H9 (cell line): ENCODE data around the gene AQP10. TPM values are rescaled to one million over a fixed set of nuclear protein-coding genes. Genes with fewer than 3 reads are reported as not detected.

Source experiments
- DNase-seq: peaks from one replicate; pipeline ENCODE4 v3.0.0-alpha.2; 2017
- H2AFZ ChIP-seq: one replicate; pipeline ENCODE4 v1.6.1; 2013; ENCODE audit warnings: mild to moderate bottlenecking, low read length, control low read depth, moderate library complexity
- H2AK5ac ChIP-seq: 2 replicates; pipeline ENCODE4 v1.6.1; 2013; ENCODE audit warnings: low read length, control low read depth, mixed read lengths; ENCODE audit not compliant: insufficient read length
- H2BK120ac ChIP-seq: one replicate; pipeline ENCODE4 v1.6.1; 2013; ENCODE audit warnings: low read depth, mild to moderate bottlenecking, low read length, control low read depth, inconsistent platforms; ENCODE audit not compliant: poor library complexity, severe bottlenecking
- H2BK12ac ChIP-seq: 2 replicates; pipeline ENCODE4 v1.6.1; 2013; ENCODE audit warnings: low read length, control low read depth, mixed read lengths, low read depth; ENCODE audit not compliant: insufficient read length
- H2BK15ac ChIP-seq: 2 replicates; pipeline ENCODE4 v1.6.1; 2013; ENCODE audit warnings: low read depth, low read length, control low read depth
- H2BK20ac ChIP-seq: one replicate; pipeline ENCODE4 v1.6.1; 2013; ENCODE audit warnings: low read depth, mild to moderate bottlenecking, low read length, control low read depth, inconsistent platforms; ENCODE audit not compliant: poor library complexity, severe bottlenecking
- H2BK5ac ChIP-seq: 2 replicates; pipeline ENCODE4 v1.6.1; 2013; ENCODE audit warnings: low read length, control low read depth, mixed read lengths; ENCODE audit not compliant: insufficient read length
- H3K14ac ChIP-seq: 2 replicates; pipeline ENCODE4 v1.6.1; 2013; ENCODE audit warnings: low read length, control low read depth; ENCODE audit not compliant: insufficient read depth
- H3K18ac ChIP-seq: 2 replicates; pipeline ENCODE4 v1.6.1; 2013; ENCODE audit warnings: low read depth, mild to moderate bottlenecking, mixed read lengths, low read length, control low read depth; ENCODE audit not compliant: insufficient read length
- H3K23ac ChIP-seq: 2 replicates; pipeline ENCODE4 v1.6.1; 2013; ENCODE audit warnings: low read length, control low read depth, mixed read lengths, low read depth; ENCODE audit not compliant: insufficient read length
- H3K23me2 ChIP-seq: 2 replicates; pipeline ENCODE4 v1.6.1; 2013; ENCODE audit warnings: low read depth, mild to moderate bottlenecking, mixed read lengths, low read length, control low read depth; ENCODE audit not compliant: insufficient read length, poor library complexity, severe bottlenecking
- H3K27ac ChIP-seq: 2 replicates; pipeline ENCODE4 v1.5.1; 2013; ENCODE audit warnings: low read length, control low read depth, mixed read lengths, low read depth; ENCODE audit not compliant: insufficient read length
- H3K27me3 ChIP-seq: 2 replicates; pipeline ENCODE4 v1.6.1; 2013; ENCODE audit warnings: low read length, control low read depth, inconsistent platforms; ENCODE audit not compliant: insufficient read depth
- H3K4ac ChIP-seq: 2 replicates; pipeline ENCODE4 v1.6.1; 2013; ENCODE audit warnings: low read depth, mild to moderate bottlenecking, control low read depth, inconsistent platforms, low read length, moderate library complexity
- H3K4me1 ChIP-seq: 2 replicates; pipeline ENCODE4 v1.6.1; 2013; ENCODE audit warnings: low read length, control low read depth, inconsistent platforms; ENCODE audit not compliant: insufficient read depth
- H3K4me2 ChIP-seq: 2 replicates; pipeline ENCODE4 v1.6.1; 2013; ENCODE audit warnings: low read length, control low read depth, mixed read lengths; ENCODE audit not compliant: insufficient read length, insufficient read depth
- H3K56ac ChIP-seq: 2 replicates; pipeline ENCODE4 v1.6.1; 2013; ENCODE audit warnings: low read depth, mild to moderate bottlenecking, mixed read lengths, low read length, control low read depth; ENCODE audit not compliant: insufficient read length
- H3K79me1 ChIP-seq: 2 replicates; pipeline ENCODE4 v1.6.1; 2013; ENCODE audit warnings: low read depth, mild to moderate bottlenecking, moderate library complexity, low read length, control low read depth, inconsistent platforms; ENCODE audit not compliant: insufficient read depth, poor library complexity, severe bottlenecking
- H3K79me2 ChIP-seq: 2 replicates; pipeline ENCODE4 v1.6.1; 2013; ENCODE audit warnings: low read length, control low read depth, inconsistent platforms; ENCODE audit not compliant: insufficient read depth
- H3K9ac ChIP-seq: 2 replicates; pipeline ENCODE4 v1.6.1; 2013; ENCODE audit warnings: low read length, control low read depth, mixed read lengths; ENCODE audit not compliant: insufficient read length; ENCODE audit errors: extremely low read depth
- H3K9me3 ChIP-seq: one replicate; pipeline ENCODE4 v1.6.1; 2013; ENCODE audit warnings: low read depth, low read length, inconsistent platforms; ENCODE audit not compliant: control insufficient read depth
- H3T11ph ChIP-seq: one replicate; pipeline ENCODE4 v1.6.1; 2013; ENCODE audit warnings: mild to moderate bottlenecking, low read length, control low read depth, inconsistent platforms
- H4K20me1 ChIP-seq: one replicate; pipeline ENCODE4 v1.6.1; 2013; ENCODE audit not compliant: control insufficient read depth, insufficient read length, insufficient read depth
- H4K5ac ChIP-seq: 2 replicates; pipeline ENCODE4 v1.6.1; 2013; ENCODE audit warnings: low read depth, mild to moderate bottlenecking, mixed read lengths, low read length, control low read depth; ENCODE audit not compliant: insufficient read length
- H4K8ac ChIP-seq: replicated peaks from 2 replicates; pipeline ENCODE4 v1.6.1; 2013; ENCODE audit warnings: low read length, control low read depth, mixed read lengths, low read depth; ENCODE audit not compliant: insufficient read length
- H4K91ac ChIP-seq: 2 replicates; pipeline ENCODE4 v1.6.1; 2013; ENCODE audit warnings: low read depth, mild to moderate bottlenecking, moderate library complexity, mixed read lengths, low read length, control low read depth; ENCODE audit not compliant: insufficient read length
- H3K27ac Mint-ChIP-seq, 3 experiments: 2 replicates in 2 of 3; 3 replicates in 1 of 3; pipeline ENCODE4 v1.8.0; 2020 to 2021; ENCODE audit warnings: mixed read lengths in 3 of 3, mild to moderate bottlenecking in 1 of 3, moderate library complexity in 1 of 3
- H3K27me3 Mint-ChIP-seq: 2 replicates; pipeline ENCODE4 v1.8.0; 2021; ENCODE audit warnings: low read depth, mild to moderate bottlenecking, moderate library complexity, mixed read lengths
- H3K36me3 Mint-ChIP-seq, 3 experiments: 2 replicates in 2 of 3; 3 replicates in 1 of 3; pipeline ENCODE4 v1.8.0; 2020 to 2021; ENCODE audit warnings: low read depth in 3 of 3, mixed read lengths in 3 of 3; ENCODE audit not compliant: insufficient read depth in 1 of 3
- H3K4me1 Mint-ChIP-seq, 2 experiments: 2 replicates each; pipeline ENCODE4 v1.8.0; 2020; ENCODE audit warnings: mixed read lengths in 2 of 2
- H3K4me3 Mint-ChIP-seq, 2 experiments: 2 replicates in 1 of 2; 3 replicates in 1 of 2; pipeline ENCODE4 v1.8.0; 2020 to 2021; ENCODE audit warnings: mild to moderate bottlenecking in 2 of 2, mixed read lengths in 2 of 2, moderate library complexity in 1 of 2
- H3K9me3 Mint-ChIP-seq, 2 experiments: 2 replicates in 1 of 2; 3 replicates in 1 of 2; pipeline ENCODE4 v1.8.0; 2020; ENCODE audit warnings: mild to moderate bottlenecking in 2 of 2, mixed read lengths in 2 of 2, moderate library complexity in 1 of 2
- CTCF ChIP-seq: fragments of 200-600 bp; sonication (generic); conservative IDR thresholded peaks from 3 replicates; pipeline ENCODE4 v1.8.0; 2021; ENCODE audit warnings: antibody characterized with exemption, mild to moderate bottlenecking
- WGBS: extraction: QIAGEN DNeasy Blood & Tissue Kit; methylation state at CpG from one replicate; pipeline ENCODE4 v1.1.7; 2013; ENCODE audit warnings: missing lambda C conversion rate, low lambda C conversion rate, mixed read lengths; ENCODE audit not compliant: insufficient read length; ENCODE audit errors: extremely low coverage; 5-methylcytosine and 5-hydroxymethylcytosine counted together
- total RNA-seq: library from RNA; stranded (reverse); gene quantifications from 2 replicates; pipeline ENCODE4 v1.2.1, GENCODE V29; 2021

AQP10 gene
- total RNA-seq, 1 experiment from 2014 or later, result not detected

DNA sequence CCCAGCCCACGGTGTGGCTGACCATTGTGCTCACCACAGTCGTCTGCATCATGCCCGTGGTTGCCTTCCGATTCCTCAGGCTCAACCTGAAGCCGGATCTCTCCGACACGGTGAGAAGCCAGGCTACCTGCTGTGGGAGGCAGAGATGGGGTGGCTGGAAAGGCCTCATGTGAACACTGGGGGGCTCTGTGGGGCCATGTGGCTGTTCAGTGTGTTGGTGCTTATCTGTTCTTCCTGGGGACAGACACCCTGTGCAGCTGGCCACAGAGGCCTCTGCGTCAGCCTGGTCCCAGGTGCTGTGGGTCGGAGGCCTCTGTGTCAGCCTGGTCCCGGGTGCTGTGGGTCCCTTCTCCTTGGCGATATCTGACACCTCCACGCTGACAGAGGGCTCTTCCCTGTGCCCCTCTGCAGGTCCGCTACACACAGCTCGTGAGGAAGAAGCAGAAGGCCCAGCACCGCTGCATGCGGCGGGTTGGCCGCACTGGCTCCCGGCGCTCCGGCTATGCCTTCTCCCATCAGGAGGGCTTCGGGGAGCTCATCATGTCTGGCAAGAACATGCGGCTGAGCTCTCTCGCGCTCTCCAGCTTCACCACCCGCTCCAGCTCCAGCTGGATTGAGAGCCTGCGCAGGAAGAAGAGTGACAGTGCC is 27.7 kb downstream of the AQP10 start:
- WGBS, result no CpG with 5 or more reads among the region's 27 CpGs
- H3K27ac Mint-ChIP-seq, result peak overlapping the region in 1 of 3 experiments; percentile 52; a peak in 1 of 7 replicates

More for the DNA sequence above, 27.7 kb downstream of the AQP10 start:
- Histone ChIP-seq H2BK5ac (no peak overlapping the region), H3K27ac (no peak overlapping the region), H2BK20ac (no peak overlapping the region), H2AK5ac (no peak overlapping the region), H3K79me2 (no peaks in the 10 kb centered on the region), H2BK15ac (no peak overlapping the region), H3T11ph (no peak overlapping the region), H3K27me3 (no peaks in the 10 kb centered on the region), H3K23me2 (peaks cover 12% of the 10 kb centered on the region), H3K14ac (no peak overlapping the region), H3K4me1 (no peaks in the 10 kb centered on the region; the same call in 1 of the 2 replicates), H4K5ac (no peak overlapping the region), H3K23ac (no peak overlapping the region), H3K18ac (no peak overlapping the region), H3K4ac (no peak overlapping the region), H3K56ac (no peak overlapping the region), H4K20me1 (no peaks in the 10 kb centered on the region), H2BK120ac (no peak overlapping the region), H4K91ac (no peak overlapping the region), H2AFZ (no peak overlapping the region), H3K9me3 (no peaks in the 10 kb centered on the region), H2BK12ac (no peak overlapping the region), H3K79me1 (no peaks in the 10 kb centered on the region), H3K9ac (no peak overlapping the region), H3K4me2 (no peak overlapping the region), H4K8ac (no peak overlapping the region)
- H3K4me1 Mint-ChIP-seq, result peaks cover 23 to 27% of the 10 kb centered on the region in 2 experiments
- no peak for DNase-seq
- H3K36me3 Mint-ChIP-seq, result peaks cover 36 to 59% (median 55%) of the 10 kb centered on the region in 3 experiments
- no peak overlapping the region for H3K4me3 Mint-ChIP-seq
- 0 out of 3 replicates have a peak, but pooled peaks have one; percentile 10 for TF ChIP-seq CTCF
- H3K27me3 Mint-ChIP-seq, result peaks cover 11% of the 10 kb centered on the region
- H3K9me3 Mint-ChIP-seq, result no peaks in the 10 kb centered on the region; a peak in 1 of 5 replicates
